Mesothelial cell of epicardium (in vitro differentiated cells): ENCODE results near the gene ARHGEF26. TPM values are rescaled to one million over a fixed set of nuclear protein-coding genes. Genes with fewer than 3 reads are reported as not detected.

Experiments
- DNase-seq, 2 experiments: peaks; one replicate each; pipeline ENCODE4 v3.0.0; 2021; ENCODE audit warnings: low spot score in 2 of 2; ENCODE audit not compliant: unreplicated experiment in 2 of 2
- H3K27ac Mint-ChIP-seq: 2 replicates; pipeline ENCODE4 v1.8.0; 2021; ENCODE audit warnings: mixed read lengths
- H3K27me3 Mint-ChIP-seq: 2 replicates; pipeline ENCODE4 v1.8.0; 2021; ENCODE audit warnings: low read depth, mixed read lengths
- H3K36me3 Mint-ChIP-seq: 2 replicates; pipeline ENCODE4 v1.8.0; 2021; ENCODE audit warnings: mixed read lengths
- H3K4me1 Mint-ChIP-seq: 2 replicates; pipeline ENCODE4 v1.8.0; 2021; ENCODE audit warnings: mixed read lengths
- H3K4me3 Mint-ChIP-seq: 2 replicates; pipeline ENCODE4 v1.8.0; 2021; ENCODE audit warnings: mild to moderate bottlenecking, moderate library complexity, mixed read lengths
- H3K9me3 Mint-ChIP-seq: 2 replicates; pipeline ENCODE4 v1.8.0; 2021; ENCODE audit warnings: mixed read lengths
- total RNA-seq: library from RNA; stranded (reverse); gene quantifications from 3 replicates; pipeline ENCODE4 v1.2.1, GENCODE V29; 2021
- TF ChIP-seq, protein P1 (sequence below): fragments of 200-600 bp; sonication (generic); IDR thresholded peaks from one replicate; pipeline ENCODE4 v1.5.0; 2021; ENCODE audit warnings: antibody characterized with exemption; ENCODE audit not compliant: unreplicated experiment

Gene ARHGEF26
- total RNA-seq, 1 donor from 2014 or later = 6.6 TPM

DNA sequence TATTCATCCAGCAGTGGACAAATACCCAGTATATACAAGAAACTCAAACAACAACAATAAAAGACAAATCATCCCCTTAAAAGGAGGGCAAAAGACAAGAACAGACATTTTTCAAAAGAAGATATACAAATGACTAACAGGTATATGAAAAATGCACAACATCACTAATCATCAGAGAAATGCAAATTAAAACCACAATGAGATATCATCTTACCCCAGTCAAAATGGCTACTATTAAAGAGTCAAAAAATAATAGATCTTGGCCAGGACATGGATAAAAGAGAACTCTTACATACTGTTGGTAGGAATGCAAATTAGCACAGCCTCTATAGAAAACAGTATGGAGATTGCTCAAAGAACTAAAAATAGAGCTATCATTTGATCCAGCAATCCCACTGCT lies 186.2 kb downstream of the ARHGEF26 start:
- H3K4me3 Mint-ChIP-seq = no peak overlapping the region
- H3K4me1 Mint-ChIP-seq = no peaks in the 10 kb centered on the region
- peaks cover 35% of the 10 kb centered on the region for H3K36me3 Mint-ChIP-seq
- TF ChIP-seq, protein P1, sequence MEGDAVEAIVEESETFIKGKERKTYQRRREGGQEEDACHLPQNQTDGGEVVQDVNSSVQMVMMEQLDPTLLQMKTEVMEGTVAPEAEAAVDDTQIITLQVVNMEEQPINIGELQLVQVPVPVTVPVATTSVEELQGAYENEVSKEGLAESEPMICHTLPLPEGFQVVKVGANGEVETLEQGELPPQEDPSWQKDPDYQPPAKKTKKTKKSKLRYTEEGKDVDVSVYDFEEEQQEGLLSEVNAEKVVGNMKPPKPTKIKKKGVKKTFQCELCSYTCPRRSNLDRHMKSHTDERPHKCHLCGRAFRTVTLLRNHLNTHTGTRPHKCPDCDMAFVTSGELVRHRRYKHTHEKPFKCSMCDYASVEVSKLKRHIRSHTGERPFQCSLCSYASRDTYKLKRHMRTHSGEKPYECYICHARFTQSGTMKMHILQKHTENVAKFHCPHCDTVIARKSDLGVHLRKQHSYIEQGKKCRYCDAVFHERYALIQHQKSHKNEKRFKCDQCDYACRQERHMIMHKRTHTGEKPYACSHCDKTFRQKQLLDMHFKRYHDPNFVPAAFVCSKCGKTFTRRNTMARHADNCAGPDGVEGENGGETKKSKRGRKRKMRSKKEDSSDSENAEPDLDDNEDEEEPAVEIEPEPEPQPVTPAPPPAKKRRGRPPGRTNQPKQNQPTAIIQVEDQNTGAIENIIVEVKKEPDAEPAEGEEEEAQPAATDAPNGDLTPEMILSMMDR = no peak
- H3K27ac Mint-ChIP-seq = no peak overlapping the region
- DNase-seq = no peak
- no peaks in the 10 kb centered on the region for H3K27me3 Mint-ChIP-seq
- no peaks in the 10 kb centered on the region for H3K9me3 Mint-ChIP-seq

Other genes starting within 250 kb of the ARHGEF26 start
- 94.0 to 112 TPM (median 110 TPM) in 3 replicates for gene DHX36, start 203.1 kb downstream of the ARHGEF26 start, total RNA-seq